A549 (cell line): ENCODE measurements around the gene ENTPD3. TPM values are rescaled to one million over a fixed set of nuclear protein-coding genes. Genes with fewer than 3 reads are reported as not detected.

ENCODE experiments used
- ATAC-seq, 2 experiments: fragments of 200-7000 bp in 1 of 2; fragments of >200 bp in 1 of 2; cut with Nextera tagmentation in 1 of 2; cut with Tn5 transposase in 1 of 2; 3 replicates each; pipeline versions ENCODE4 v1.8.0 to v1.9.1; 2018 to 2020; ENCODE audit warnings: mild to moderate bottlenecking in 1 of 2, moderate library complexity in 1 of 2
- CTCF ChIA-PET: fragments of 300-600 bp; sonication (Branson Sonifier 250); formaldehyde crosslinking; extraction: SDS; loops from one replicate; lab custom pipeline; 2021; ENCODE audit warnings: antibody characterized with exemption, inconsistent platforms; lab: Yijun Ruan, JAX
- POLR2A ChIA-PET: fragments of 350-600 bp; formaldehyde crosslinking; extraction: SDS; loops from one replicate; lab custom pipeline; 2021; ENCODE audit warnings: antibody characterized with exemption, inconsistent platforms; lab: Yijun Ruan, JAX
- DNase-seq, 2 experiments: peaks; one replicate each; pipeline versions ENCODE4 v3.0.0 to v3.0.0-alpha.2; 2011 to 2016; ENCODE audit warnings: low read depth in 1 of 2, low spot score in 1 of 2
- FAIRE-seq: peaks from 2 replicates; lab custom pipeline; 2011; peaks lifted over from hg19 to GRCh38; lab: Jason Lieb, UNC
- H3K27ac ChIP-seq, 2 experiments: fragments of >200 bp; sonication (Bioruptor Twin); formaldehyde crosslinking; 3 replicates each; pipeline ENCODE4 v1.5.1; 2016 to 2017
- H3K4me1 ChIP-seq: fragments of >200 bp; sonication (Bioruptor Twin); formaldehyde crosslinking; 3 replicates; pipeline ENCODE4 v1.6.1; 2016
- H3K4me2 ChIP-seq: fragments of >200 bp; sonication (Bioruptor Twin); formaldehyde crosslinking; 3 replicates; pipeline ENCODE4 v1.6.1; 2016
- H3K4me3 ChIP-seq: fragments of >200 bp; sonication (Bioruptor Twin); formaldehyde crosslinking; 3 replicates; pipeline ENCODE4 v1.5.1; 2016
- H3K9me3 ChIP-seq: fragments of >200 bp; sonication (Bioruptor Twin); formaldehyde crosslinking; 3 replicates; pipeline ENCODE4 v1.6.1; 2016
- CHD4 ChIP-seq: fragments of 200-600 bp; sonication (generic); IDR thresholded peaks from 2 replicates; pipeline ENCODE4 v1.6.1; 2016; ENCODE audit warnings: antibody characterized with exemption, mild to moderate bottlenecking, borderline replicate concordance
- FOSB ChIP-seq: fragments of 250-450 bp; sonication (Bioruptor Pico); IDR thresholded peaks from 2 replicates; pipeline ENCODE4 v1.5.0; 2020; ENCODE audit warnings: mild to moderate bottlenecking, moderate library complexity
- HDAC2 ChIP-seq: fragments of 200-600 bp; sonication (generic); IDR thresholded peaks from 2 replicates; pipeline ENCODE4 v1.6.1; 2016
- JUNB ChIP-seq: fragments of >200 bp; sonication (Bioruptor Twin); formaldehyde crosslinking; IDR thresholded peaks from 2 replicates; pipeline ENCODE4 v1.6.1; 2016
- NFE2L2 ChIP-seq: fragments of 150-350 bp; conservative IDR thresholded peaks from 2 replicates; pipeline ENCODE4 v1.6.1; 2014; ENCODE audit warnings: low read length
- NR3C1 ChIP-seq: fragments of >200 bp; sonication (Bioruptor Twin); formaldehyde crosslinking; IDR thresholded peaks from 3 replicates; pipeline ENCODE4 v1.6.1; 2017
- PHF8 ChIP-seq: fragments of 200-600 bp; sonication (generic); IDR thresholded peaks from 2 replicates; pipeline ENCODE4 v1.6.1; 2016; ENCODE audit warnings: low read depth, mild to moderate bottlenecking, antibody characterized with exemption, moderate library complexity, borderline replicate concordance
- POLR2A ChIP-seq: IDR thresholded peaks from 2 replicates; pipeline ENCODE4 v1.6.1; 2012; ENCODE audit warnings: mild to moderate bottlenecking, low read length
- POLR2AphosphoS2 ChIP-seq: conservative IDR thresholded peaks from 2 replicates; pipeline ENCODE4 v1.6.1; 2012; ENCODE audit warnings: low read length, improper control_type of control experiment, inconsistent platforms
- RAD21 ChIP-seq, 2 experiments: fragments of >200 bp in 1 of 2; sonication (Bioruptor Twin) in 1 of 2; formaldehyde crosslinking in 1 of 2; IDR thresholded peaks in 1 of 2; conservative IDR thresholded peaks in 1 of 2; 2 replicates in 1 of 2; 3 replicates in 1 of 2; pipeline ENCODE4 v1.6.1; 2012 to 2018; ENCODE audit warnings: inconsistent platforms in 1 of 2
- RCOR1 ChIP-seq: fragments of 150-350 bp; IDR thresholded peaks from 2 replicates; pipeline ENCODE4 v1.6.1; 2014; ENCODE audit warnings: antibody characterized with exemption, low read length, low read depth
- TFCP2L1 ChIP-seq: fragments of 250-450 bp; sonication (Bioruptor Pico); IDR thresholded peaks from 2 replicates; pipeline ENCODE4 v1.5.0; 2021; ENCODE audit warnings: mild to moderate bottlenecking
- WGBS: methylation state at CpG from one replicate; pipeline ENCODE4 v1.1.6; 2017; ENCODE audit errors: missing lambda C conversion rate; 5-methylcytosine and 5-hydroxymethylcytosine counted together
- polyA plus RNA-seq, 4 experiments: library from polyadenylated mRNA; depleted of rRNA in 3 of 4; stranded (reverse); fragments of >200 nt; fragmentation: RNase III in 1 of 4; extraction: RNeasy Plus Mini Kit Qiagen cat#74134 plus additional on column Dnase treatment in 1 of 4; gene quantifications; 2 replicates in 3 of 4; 3 replicates in 1 of 4; pipeline ENCODE4 v1.2.3, GENCODE V29; 2011 to 2017
- TF ChIP-seq, protein P1 (sequence below): fragments of 150-350 bp; IDR thresholded peaks from 2 replicates; pipeline ENCODE4 v1.6.1; 2014; ENCODE audit warnings: low read depth, mild to moderate bottlenecking, low read length
- TF ChIP-seq, protein P2 (sequence below): fragments of 450-650 bp; IDR thresholded peaks from 2 replicates; pipeline ENCODE4 v1.6.1; 2014; ENCODE audit warnings: antibody characterized with exemption
- TF ChIP-seq, protein P3 (sequence below): fragments of 250-450 bp; sonication (Bioruptor Pico); IDR thresholded peaks from 2 replicates; pipeline ENCODE4 v1.5.0; 2021; ENCODE audit warnings: mild to moderate bottlenecking, moderate library complexity, borderline replicate concordance

Gene ENTPD3
- polyA plus RNA-seq, 2 of the 4 experiments (the other 2 are of a cell fraction) = not detected

DNA sequence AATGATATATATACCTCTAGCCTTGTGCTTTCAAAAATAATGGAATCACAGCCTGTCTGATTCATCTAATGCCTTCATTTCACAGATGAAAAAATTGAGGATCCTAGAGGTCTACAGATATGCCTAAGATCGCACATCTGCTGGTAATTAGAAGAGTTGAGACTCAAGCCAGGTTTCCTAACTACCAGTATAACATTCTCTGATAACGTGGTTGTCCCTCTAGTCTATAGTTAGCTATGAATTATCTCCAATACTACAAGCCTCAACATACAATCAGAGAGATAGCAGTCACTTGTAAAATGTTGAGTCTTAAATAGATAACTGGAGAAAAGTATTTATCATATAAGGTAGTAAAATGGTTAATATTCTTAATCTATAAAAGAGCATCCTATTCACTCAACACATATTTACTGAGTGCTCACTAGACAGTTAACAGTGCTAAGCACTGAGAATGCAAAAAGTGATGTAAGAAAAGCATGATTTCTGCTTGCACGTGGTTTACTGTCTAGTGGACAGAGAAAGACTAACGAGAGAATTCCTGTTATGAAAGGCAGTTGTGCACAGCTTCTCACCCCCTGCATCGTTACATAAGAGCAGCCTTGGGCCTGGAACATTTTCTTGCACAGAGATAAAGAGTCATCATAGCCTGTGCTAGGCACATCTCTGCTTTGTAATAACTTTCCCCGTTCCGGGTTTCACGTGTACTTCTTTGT, 4.9 kb upstream of the ENTPD3 start:
- CTCF ChIA-PET = no interaction called here
- H3K4me3 ChIP-seq = no peak overlapping the region
- ATAC-seq (no peak), DNase-seq (no peak), FAIRE-seq (no peak)
- H3K4me1 ChIP-seq = no peaks in the 10 kb centered on the region
- 41% methylated on average over 8 of the region's 8 CpGs for WGBS
- H3K27ac ChIP-seq = no peak overlapping the region
- TF ChIP-seq, protein P1, sequence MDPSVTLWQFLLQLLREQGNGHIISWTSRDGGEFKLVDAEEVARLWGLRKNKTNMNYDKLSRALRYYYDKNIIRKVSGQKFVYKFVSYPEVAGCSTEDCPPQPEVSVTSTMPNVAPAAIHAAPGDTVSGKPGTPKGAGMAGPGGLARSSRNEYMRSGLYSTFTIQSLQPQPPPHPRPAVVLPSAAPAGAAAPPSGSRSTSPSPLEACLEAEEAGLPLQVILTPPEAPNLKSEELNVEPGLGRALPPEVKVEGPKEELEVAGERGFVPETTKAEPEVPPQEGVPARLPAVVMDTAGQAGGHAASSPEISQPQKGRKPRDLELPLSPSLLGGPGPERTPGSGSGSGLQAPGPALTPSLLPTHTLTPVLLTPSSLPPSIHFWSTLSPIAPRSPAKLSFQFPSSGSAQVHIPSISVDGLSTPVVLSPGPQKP = no peak
- TF ChIP-seq POLR2A (no peak), HDAC2 (no peak), PHF8 (no peak)
- TF ChIP-seq, protein P2, sequence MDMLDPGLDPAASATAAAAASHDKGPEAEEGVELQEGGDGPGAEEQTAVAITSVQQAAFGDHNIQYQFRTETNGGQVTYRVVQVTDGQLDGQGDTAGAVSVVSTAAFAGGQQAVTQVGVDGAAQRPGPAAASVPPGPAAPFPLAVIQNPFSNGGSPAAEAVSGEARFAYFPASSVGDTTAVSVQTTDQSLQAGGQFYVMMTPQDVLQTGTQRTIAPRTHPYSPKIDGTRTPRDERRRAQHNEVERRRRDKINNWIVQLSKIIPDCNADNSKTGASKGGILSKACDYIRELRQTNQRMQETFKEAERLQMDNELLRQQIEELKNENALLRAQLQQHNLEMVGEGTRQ = no peak
- H3K4me2 ChIP-seq = no peak overlapping the region
- POLR2A ChIA-PET = no interaction called here
- H3K9me3 ChIP-seq = no peaks in the 10 kb centered on the region

DNA sequence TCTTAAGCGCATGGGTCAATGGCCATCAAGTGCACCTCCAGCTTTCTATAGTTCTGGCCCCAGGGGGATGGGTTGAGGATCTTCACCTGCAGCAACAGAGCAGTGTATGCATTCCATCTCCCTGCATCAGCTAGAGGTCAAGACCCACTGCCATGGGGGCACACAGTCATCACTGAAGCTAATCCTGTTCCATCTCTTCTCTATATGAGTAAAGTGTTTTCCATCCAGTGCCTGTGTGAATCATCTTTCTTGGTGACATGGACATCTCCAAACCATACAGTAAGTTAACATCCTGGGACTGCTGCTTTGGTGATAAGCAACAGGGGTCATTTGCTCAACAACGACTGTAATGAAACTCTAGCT, 4.4 kb upstream of the ENTPD3 start:
- Histone ChIP-seq H3K4me1 (no peaks in the 10 kb centered on the region), H3K4me3 (no peak overlapping the region), H3K4me2 (no peak overlapping the region), H3K9me3 (no peaks in the 10 kb centered on the region), H3K27ac (no peak overlapping the region)
- 64% methylated on average over 2 of the region's 2 CpGs for WGBS
- DNase-seq = no peak
- POLR2A ChIA-PET = no interaction called here
- CTCF ChIA-PET = no interaction called here
- TF ChIP-seq RAD21 (conservative IDR thresholded peaks at IDR 0.05 in 1 of 2, IDR thresholded peaks at IDR 0.05 in 1 of 2) = no peak
- FAIRE-seq = no peak
- no peak for ATAC-seq

DNA sequence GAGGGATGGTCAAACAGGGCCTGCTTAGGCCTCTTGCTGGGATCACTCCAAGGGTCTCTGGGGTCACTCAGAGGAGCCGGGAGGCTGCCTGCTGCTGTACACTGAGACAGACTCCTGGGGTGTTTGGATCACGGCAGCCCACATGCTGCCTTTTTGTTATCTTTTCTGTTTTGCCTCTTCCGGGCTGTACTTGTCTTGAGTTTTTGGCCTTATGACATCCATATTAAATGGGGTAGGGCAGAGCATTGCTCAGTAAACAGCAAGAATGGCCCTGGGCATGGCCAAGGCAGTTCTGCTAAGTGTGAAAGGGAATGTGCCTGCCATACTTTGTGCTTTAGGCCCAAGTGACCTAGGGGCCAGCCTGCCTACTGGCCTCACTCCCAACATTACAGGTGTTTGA, 771 bp upstream of the ENTPD3 start:
- ATAC-seq = no peak

DNA sequence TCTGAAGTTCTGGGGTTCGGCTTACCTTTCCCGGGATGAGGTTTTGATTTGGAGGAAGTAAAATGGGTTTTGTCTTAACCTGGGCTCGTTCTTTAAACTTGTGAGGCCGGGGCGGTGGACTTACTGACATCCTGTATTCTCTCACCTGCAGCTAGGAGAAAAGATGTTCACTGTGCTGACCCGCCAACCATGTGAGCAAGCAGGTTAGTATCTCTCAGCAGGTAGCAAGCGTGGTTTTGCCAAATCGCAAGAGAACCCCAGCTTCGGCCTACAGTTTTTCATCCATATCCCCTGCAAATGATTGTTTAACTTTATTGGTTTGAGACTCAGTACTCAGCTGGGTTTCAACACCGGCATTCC, 891 bp downstream of the ENTPD3 start:
- WGBS = 86% methylated on average over 8 of the region's 10 CpGs
- H3K4me2 ChIP-seq = no peak overlapping the region
- H3K9me3 ChIP-seq = no peaks in the 10 kb centered on the region
- DNase-seq = no peak
- no peak for ATAC-seq
- ChIA-PET CTCF (no interaction called here), POLR2A (no interaction called here)
- no peak overlapping the region for H3K27ac ChIP-seq
- no peaks in the 10 kb centered on the region for H3K4me1 ChIP-seq
- TF ChIP-seq JUNB = no peak
- no peak overlapping the region for H3K4me3 ChIP-seq
- FAIRE-seq = no peak

More for the DNA sequence above, 771 bp upstream of the ENTPD3 start:
- FAIRE-seq = no peak
- Histone ChIP-seq H3K4me1 (no peaks in the 10 kb centered on the region), H3K27ac (no peak overlapping the region), H3K4me3 (no peak overlapping the region), H3K9me3 (no peaks in the 10 kb centered on the region), H3K4me2 (no peak overlapping the region)
- POLR2A ChIA-PET = no interaction called here
- TF ChIP-seq TFCP2L1 (CRISPR knock-in tag) (no peak), RCOR1 (no peak), CHD4 (no peak), NR3C1 (no peak), NFE2L2 (no peak), FOSB (CRISPR knock-in tag) (no peak), POLR2AphosphoS2 (no peak)
- TF ChIP-seq, protein P3, sequence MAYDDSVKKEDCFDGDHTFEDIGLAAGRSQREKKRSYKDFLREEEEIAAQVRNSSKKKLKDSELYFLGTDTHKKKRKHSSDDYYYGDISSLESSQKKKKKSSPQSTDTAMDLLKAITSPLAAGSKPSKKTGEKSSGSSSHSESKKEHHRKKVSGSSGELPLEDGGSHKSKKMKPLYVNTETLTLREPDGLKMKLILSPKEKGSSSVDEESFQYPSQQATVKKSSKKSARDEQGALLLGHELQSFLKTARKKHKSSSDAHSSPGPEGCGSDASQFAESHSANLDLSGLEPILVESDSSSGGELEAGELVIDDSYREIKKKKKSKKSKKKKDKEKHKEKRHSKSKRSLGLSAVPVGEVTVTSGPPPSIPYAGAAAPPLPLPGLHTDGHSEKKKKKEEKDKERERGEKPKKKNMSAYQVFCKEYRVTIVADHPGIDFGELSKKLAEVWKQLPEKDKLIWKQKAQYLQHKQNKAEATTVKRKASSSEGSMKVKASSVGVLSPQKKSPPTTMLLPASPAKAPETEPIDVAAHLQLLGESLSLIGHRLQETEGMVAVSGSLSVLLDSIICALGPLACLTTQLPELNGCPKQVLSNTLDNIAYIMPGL (CRISPR knock-in tag) = no peak
- 100% methylated on average over 1 of the region's 3 CpGs for WGBS
- DNase-seq = no peak
- CTCF ChIA-PET = no interaction called here
